ENCODE results near the gene PEX3.
A peak's percentile ranks its signal among the peaks of the same experiment; 100 is the strongest.
"Not testable (repeated sequence)": the region's sequence is repeated elsewhere in the genome, so short reads cannot be mapped to it uniquely, and the experiment has no call there.

The PEX3 gene

DNA sequence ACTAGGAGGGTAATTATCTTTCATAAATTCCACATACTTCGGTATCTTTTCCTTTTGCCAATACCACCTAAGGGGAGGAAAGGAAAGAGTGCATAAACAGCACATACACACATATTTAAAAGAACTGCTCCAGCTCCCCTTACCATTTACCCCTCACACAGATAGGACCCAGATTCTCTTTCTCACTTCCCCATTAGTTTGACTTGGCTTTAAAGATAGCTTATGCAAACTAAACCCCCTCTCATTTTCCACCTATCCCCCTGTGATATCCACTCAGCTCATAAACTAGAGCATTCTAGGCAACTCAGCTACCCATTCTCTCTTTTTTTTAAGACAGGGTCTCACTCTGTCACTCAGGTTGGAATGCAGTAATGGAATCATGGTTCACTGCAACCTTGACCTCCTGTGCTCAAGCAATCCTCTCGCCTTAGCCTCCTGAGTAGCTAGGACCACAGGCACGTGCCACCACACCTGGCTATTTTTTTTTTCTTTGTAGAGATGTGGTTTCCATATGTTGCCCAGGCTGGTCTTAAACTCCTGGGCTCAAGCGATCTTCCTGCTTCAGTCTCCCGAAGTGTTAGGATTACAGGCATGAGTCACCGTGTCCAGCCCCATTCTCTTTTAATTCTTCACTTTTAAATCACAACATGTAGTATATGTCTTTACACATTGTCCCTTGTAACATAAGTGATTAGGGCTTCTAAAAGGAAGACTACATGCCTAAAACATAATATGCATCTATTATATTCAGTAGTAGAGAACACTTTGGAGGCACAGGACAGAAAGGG is 56.9 kb downstream of the PEX3 start:
- no peak for DNase-seq

- DNase-seq = not testable (repeated sequence)
Observed at GRCh38 chr6:143510326-143510725, 59.7 kb downstream of the PEX3 start.

GRCh38 chr6:143510991-143511891 is 60.6 kb downstream of the PEX3 start, which contains the start of gene FUCA2:
Gene FUCA2 (minus strand): TSS chr6:143511720. CDS start chr6:143511634, 86 bp downstream.
- DNase-seq = peak; percentile 92

- no peak for DNase-seq
Observed at GRCh38 chr6:143513410-143513809, 62.8 kb downstream of the PEX3 start.

DNA sequence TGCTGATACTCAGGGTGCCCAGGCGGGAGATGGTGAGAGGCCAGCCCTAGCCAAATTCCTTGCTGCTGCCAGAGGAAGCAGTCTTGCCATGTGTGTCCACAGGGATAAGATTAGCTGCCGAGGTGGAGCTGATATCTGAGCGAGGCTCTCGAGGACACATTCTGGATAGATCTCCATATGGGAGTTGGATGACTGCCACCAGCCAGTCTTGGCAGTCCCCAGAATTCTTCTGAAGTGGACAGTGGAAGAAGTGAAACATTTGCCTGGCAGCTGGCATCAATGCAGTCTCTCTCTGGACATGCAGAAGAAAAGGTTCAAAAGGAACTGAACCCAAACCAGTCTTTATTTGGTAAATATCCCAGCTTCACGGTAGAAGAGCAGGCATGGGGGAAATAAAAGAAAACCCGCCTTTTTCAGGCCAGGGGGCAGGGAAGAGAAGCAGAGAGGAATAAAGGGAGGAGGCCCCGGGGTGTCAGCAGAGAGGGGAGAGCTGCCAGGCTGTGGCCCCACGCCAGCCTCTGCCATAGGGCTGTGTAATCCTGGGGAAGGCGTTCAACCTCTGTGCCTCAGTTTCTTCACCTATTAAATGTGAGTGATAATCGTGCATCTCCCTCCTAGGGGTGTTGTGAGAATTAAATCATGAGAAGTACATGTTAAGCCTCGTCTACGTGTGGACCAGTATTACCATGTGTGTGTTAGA is 64.6 kb downstream of the PEX3 start:
- DNase-seq = peak; percentile 79

- DNase-seq = no peak
Observed at GRCh38 chr6:143515766-143516355, 65.3 kb downstream of the PEX3 start.

DNA sequence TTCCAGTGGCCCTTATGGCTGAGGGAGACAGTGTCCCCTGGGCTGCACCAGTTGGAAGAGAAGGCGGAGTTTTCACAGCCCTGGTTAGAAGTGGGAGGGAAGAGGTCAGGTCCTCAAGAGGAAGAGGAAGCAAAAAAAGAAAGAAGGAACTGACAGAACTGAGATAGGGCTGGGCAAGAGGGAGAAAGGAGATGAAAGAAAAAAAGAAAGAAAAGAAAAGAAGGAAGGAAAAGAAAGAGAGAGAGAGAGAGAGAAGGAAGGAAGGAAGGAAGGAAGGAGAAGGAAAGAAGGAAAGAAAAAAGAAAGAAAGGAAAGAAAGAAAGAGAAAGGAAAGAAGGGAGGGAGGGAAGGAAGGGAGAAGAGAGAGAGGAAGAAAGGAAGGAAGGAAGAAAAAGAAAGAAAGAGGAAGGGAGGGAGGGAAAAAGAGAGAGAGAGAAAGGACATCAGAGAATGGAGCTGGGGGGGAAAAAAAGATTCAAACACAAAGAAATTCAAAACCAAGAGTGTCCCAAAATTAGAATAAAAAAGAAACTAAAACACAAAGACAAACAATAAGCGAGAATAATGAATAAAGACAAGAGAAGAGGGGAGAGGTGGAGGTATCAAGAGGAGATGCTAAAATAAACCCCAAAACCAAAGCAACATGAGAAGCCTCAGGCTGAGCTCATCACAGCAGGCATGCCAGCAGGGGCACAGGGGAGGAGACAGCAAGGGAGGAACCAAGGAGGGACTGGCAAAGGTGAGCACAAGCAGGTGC is 66.3 kb downstream of the PEX3 start:
- no peak for DNase-seq

DNA sequence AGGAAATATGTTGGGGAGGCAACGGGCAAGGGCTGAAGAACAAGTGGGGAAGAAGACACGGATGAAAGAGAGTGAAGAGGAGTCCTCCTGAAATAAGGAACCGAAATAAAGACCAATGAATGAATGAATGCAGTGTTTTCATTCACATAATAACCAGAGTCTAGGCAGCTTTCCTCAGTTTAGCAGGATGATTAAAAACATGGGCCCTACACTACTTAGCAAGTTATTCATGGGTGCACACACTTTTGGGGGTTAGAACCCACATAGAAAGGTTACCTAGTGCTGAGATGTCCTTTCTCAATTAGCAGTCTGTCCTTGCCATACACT is 66.8 kb downstream of the PEX3 start:
- DNase-seq = no peak

- DNase-seq = no peak
Observed at GRCh38 chr6:143522039-143522600, 71.5 kb downstream of the PEX3 start.

DNA sequence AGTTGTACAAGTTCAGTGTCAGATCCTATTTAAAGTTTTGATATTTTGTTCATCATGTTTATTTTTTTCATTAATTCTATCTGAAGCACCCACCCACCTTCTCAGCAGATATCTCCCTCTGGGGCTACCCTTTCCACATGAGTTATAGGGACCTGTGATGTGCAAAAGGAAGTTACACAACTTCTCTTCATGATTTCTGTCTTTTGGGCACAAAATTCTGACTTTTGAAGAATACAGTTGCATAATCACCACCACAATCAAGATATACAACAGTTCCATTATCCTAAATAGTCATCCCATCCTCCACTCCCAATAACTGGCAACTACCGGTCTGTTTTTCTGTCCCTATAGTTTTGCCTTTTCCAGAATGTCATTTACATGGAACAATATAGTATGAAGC is 74.8 kb downstream of the PEX3 start:
- DNase-seq = no peak

DNA sequence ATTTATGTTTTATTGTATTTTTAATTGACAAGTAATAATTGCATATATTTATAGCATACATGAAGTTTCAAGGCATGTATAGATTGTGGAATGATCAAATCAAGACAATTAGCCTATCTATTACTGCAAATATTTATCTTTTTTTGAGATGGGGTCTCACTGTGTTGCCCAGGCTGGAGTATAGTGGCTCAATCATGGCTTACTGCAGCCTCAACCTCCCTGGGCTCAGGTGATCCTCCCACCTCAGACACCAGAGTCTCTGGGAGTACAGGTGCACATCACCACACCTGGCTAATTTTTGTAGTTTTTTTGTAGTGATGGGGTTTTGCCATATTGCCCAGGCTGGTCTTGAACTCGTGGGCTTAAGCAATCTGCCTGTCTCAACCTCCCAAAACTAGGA is 77.1 kb downstream of the PEX3 start:
- DNase-seq = no peak

DNA sequence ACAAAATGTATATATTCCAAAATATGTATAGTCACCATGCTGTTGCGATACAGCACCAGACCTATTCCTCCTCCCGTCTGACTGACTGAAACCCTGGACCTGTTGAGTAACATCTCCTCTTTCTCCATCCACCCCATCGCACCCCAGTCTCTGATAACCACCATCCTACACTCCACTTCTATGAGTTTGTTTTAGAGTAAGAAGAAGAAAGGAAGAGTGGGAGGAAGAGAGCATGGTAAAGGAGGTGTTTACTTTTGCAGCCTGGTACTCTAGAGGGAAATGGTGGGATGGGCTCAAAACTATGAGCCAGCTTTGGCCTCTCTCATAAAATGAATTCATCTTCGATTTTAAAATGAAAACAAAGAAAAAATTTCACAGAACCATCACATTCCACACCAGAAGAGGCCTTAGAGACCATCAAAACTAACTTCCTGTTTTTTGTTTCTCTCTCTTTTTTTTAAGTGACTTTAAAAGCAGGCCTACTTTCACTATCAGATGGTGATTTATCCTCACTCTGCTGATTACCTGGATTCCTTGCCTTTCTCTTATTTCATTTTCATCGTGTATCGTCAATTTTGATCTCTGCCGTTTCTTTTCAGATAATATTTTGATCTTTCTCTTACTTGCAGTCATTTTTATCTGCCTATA is 77.7 kb downstream of the PEX3 start:
- no peak for DNase-seq

DNA sequence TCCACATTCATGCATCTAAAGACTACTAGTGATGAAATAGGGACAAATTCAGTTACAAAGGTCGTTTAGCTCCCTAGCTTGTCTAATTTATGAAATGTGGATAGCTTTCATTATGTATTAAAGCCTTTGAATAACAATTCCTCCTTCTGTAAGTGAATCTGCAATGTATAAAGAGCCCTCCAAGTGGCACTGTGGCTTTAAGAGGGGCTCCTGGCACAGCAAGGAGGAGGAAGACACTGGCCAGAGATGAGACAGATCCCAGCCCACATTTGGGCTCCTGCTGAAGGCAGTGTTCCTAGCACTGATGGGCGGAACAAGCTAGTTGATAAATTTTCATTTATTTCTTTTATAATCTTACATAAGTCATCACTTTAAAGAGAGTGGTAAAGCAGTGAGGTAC is 78.5 kb downstream of the PEX3 start:
- DNase-seq = no peak

- DNase-seq = no peak
Observed at GRCh38 chr6:143531720-143532499, 81.3 kb downstream of the PEX3 start.

DNA sequence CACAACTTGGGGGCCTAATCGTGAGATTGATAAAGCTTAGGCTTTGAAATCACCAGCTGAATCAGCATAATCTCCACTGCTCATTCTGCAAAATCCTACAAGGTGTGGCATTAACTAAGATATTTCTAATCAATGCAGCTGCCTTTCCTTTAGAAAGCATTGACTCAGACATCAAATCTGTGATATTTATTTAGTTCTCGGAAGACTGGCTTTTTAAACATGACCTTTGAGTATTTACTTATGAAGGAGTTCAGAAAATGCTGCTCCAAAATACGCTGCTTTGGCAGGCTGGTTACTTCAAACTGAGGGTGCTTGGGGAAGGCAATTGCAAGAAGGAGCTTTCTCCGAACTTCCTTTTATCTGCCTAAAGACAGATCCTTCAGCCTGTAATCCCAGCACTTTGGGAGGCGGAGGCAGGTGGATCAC is 84.6 kb downstream of the PEX3 start:
- DNase-seq = no peak

- DNase-seq = peak; percentile 57
Observed at GRCh38 chr6:143536461-143536865, 85.9 kb downstream of the PEX3 start.

DNA sequence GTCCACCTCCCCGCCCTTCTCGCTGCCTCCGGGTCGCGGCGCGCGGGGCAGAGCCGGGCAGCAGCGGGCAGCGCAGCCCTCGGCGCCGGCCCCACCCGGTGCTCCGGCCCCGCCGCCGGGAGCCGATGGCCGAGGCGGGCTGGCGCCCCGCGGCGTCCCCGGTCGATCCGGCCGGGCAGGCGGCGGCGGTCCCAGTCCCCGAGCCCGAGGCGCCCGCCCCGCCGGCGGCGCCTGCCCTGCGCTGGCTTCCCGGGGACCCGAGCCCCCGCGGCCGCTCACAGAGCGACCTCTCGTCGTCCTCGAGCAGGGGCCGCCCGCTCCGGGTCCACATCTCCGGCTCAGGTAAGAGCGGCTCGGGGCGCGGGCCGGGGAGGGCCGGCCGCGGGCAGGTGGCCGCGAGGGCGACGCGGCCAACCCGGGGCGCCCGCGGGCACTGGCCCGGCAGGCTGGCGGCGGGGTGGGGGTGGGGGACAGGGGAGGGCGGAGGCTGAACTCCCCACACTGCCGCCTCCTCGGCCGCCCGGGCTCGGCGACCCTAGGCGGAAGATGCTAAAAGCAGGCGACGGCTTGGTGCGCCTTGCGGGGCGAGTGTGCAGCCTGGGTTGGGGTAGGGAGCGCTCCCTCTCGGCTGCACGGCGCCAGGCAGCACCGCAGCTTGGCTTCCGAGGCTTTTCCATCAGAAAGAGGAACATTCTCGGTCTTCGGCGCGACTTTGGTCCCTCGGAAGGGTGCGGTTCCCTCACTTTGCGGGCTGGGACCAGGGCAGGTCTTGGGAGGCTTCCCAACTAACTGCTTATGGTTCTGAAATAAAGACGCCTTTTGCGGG is 86.5 kb downstream of the PEX3 start:
- DNase-seq = peak; percentile 65

DNA sequence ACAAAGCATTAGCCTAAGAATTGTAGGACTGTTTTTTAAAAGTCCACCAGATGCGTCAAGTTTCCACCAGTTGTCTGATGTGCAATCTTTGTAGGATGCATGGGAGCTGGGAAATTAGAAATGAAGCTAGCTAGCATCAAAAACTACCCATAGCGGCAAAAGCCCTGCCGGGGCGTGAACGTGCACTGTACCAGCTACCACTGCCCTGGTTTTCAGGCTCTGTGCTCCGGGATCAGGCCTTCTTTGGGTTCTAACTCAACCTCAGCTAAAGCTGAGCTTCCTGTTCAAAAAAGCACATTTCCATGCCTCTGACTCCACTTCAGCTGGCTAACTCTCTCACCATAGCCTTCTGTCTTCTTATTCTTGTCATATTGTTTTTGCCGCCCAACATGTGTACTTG is 87.8 kb downstream of the PEX3 start:
- no peak for DNase-seq

DNA sequence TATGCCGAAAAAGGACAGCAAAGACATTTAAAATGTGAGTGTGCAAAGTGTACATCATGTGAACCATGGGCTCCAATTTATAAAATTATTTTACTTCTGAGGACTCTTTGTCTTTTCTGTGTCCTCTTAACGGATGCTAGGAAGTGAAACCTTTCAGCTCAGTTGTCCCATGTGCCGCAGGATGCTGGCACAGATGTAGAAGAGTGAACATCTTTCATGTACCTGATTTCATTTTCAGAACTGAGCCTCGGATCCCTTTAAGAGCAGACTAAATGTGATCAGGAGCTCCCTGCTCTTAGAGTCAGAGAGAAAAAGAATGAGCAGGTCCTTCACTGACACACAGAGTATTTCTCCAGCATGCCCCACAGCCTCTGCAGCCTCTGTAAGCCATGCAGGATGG is 88.5 kb downstream of the PEX3 start:
- no peak for DNase-seq

GRCh38 chr6:143539734-143540133 is 89.1 kb downstream of the PEX3 start:
- DNase-seq = no peak

Measured in femur (tissue), 1 donor.